ENCODE results near the gene BRPF3. TPM values are rescaled to one million over a fixed set of nuclear protein-coding genes. Genes with fewer than 3 reads are reported as not detected.

BRPF3 gene
- total and polyA plus RNA-seq, 2 donors = 15.3 to 17.5 TPM

DNA sequence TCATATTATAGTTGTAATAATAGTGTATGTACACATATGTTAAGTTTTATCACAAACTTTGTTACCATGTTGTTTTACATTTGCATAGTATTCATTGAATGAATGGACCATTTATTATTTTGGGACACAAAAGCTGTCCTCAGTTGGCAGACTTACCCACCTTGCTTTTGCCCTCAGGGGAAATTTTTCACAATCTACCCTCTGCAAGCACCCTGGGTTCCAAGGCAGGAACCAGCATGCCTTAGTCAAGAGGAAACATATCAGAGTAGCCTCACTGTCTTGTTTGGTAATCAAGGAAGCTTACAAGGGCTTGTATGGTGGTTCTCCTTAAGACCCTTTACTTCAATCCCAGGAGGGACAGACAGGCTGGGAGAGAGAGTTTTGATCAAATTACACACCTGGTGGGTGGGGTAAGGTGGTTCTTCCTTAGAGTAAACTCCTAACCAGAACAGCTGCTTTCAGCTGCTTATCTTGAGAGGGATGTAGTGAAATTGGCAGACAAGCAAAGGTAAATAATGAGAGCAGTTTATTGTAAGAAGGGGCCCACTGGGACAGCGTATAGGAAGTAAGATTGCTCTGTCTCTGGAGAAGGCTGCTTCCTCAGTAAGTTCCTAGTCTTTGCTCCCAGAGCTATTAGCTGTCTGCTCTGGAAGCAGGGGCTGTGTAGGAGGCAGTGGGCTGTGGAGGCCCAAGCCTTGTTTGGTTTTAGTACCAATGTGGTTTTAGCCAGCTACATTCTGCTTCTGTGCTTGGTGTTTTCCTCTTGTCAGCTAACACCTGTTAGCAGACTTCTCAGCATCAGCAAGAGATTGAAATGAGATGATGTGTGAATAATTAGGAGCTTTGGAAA lies 31.1 kb downstream of the BRPF3 start:
- WGBS = 54% methylated on average over 1 of the region's 1 CpG
- no peak for DNase-seq (ENCODE audit: extremely low spot score)
- Histone ChIP-seq H3K4me1 (ENCODE audit: insufficient read depth) (peaks cover 2% of the 10 kb centered on the region), H3K36me3 (ENCODE audit: insufficient read depth) (no peaks in the 10 kb centered on the region), H3K4me3 (ENCODE audit: low read depth, low read length) (no peak overlapping the region), H3K27ac (ENCODE audit: low read depth) (no peak overlapping the region)

GRCh38 chr6:36229223-36229622 lies 32.7 kb downstream of the BRPF3 start:
- Histone ChIP-seq H3K4me1 (ENCODE audit: insufficient read depth) (peaks cover 2% of the 10 kb centered on the region), H3K36me3 (ENCODE audit: insufficient read depth) (no peaks in the 10 kb centered on the region), H3K4me3 (ENCODE audit: low read depth, low read length) (no peak overlapping the region), H3K27ac (ENCODE audit: low read depth) (no peak overlapping the region)
- DNase-seq (ENCODE audit: extremely low spot score) = no peak
- WGBS = 96% methylated on average over 5 of the region's 5 CpGs

GRCh38 chr6:36230371-36230770 lies 33.8 kb downstream of the BRPF3 start:
- no peak for DNase-seq (ENCODE audit: extremely low spot score)
- no peak overlapping the region for H3K4me3 ChIP-seq (ENCODE audit: low read depth, low read length)
- H3K4me1 ChIP-seq (ENCODE audit: insufficient read depth) = peaks cover 2% of the 10 kb centered on the region
- no peaks in the 10 kb centered on the region for H3K36me3 ChIP-seq (ENCODE audit: insufficient read depth)
- H3K27ac ChIP-seq (ENCODE audit: low read depth) = no peak overlapping the region
- 93% methylated on average over 11 of the region's 11 CpGs for WGBS

DNA sequence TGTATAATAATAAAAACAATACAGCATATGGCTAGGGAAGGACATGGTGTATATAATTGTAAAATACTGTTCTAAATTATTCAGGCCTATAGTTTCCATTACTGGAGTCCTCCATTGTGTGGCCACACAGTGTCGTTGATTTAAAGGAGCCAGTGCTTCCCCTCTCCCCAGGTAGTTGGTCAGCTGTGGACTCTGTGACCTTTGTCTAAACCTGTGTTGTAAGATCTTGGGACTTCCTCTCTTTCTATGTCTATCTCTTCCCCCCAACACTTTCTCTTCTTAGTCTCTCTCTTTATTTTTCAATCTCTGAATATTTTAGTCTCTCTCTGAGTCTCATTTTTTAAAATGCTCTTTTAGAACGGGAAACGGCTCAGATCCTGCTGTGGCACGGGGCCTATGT lies 35.6 kb downstream of the BRPF3 start:
- WGBS = 75% methylated on average over 4 of the region's 4 CpGs
- Histone ChIP-seq H3K36me3 (ENCODE audit: insufficient read depth) (no peaks in the 10 kb centered on the region), H3K4me3 (ENCODE audit: low read depth, low read length) (no peak overlapping the region), H3K27ac (ENCODE audit: low read depth) (no peak overlapping the region), H3K4me1 (ENCODE audit: insufficient read depth) (peaks cover 2% of the 10 kb centered on the region)
- DNase-seq (ENCODE audit: extremely low spot score) = no peak

- H3K4me1 ChIP-seq (ENCODE audit: insufficient read depth) = no peaks in the 10 kb centered on the region
- 47% methylated on average over 3 of the region's 3 CpGs for WGBS
- H3K27ac ChIP-seq (ENCODE audit: low read depth) = no peak overlapping the region
- DNase-seq (ENCODE audit: extremely low spot score) = no peak
- no peak overlapping the region for H3K4me3 ChIP-seq (ENCODE audit: low read depth, low read length)
- no peaks in the 10 kb centered on the region for H3K36me3 ChIP-seq (ENCODE audit: insufficient read depth)
Measured at GRCh38 chr6:36235309-36235708, 38.8 kb downstream of the BRPF3 start.

DNA sequence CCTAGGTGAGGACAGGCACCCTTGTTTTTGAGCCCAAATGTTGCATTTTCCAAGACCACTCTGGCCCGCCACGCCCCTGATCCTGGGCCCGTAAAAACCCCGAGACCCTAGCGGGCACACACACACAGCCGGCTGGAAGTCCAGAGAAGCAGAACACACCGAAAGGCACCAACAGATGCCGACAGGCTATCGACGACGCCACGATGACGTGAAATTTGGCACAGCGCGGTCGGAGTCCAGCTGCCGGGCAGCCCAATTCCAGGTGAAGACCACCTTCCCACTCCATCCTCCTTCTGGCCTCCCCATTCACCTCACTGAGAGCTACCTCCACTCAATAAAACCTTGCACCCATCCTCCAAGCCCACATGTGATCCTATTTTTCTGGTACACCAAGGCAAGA lies 39.3 kb downstream of the BRPF3 start:
- Histone ChIP-seq H3K4me1 (ENCODE audit: insufficient read depth) (no peaks in the 10 kb centered on the region), H3K4me3 (ENCODE audit: low read depth, low read length) (no peak overlapping the region), H3K36me3 (ENCODE audit: insufficient read depth) (no peaks in the 10 kb centered on the region), H3K27ac (ENCODE audit: low read depth) (no peak overlapping the region)
- 93% methylated on average over 17 of the region's 17 CpGs for WGBS
- no peak for DNase-seq (ENCODE audit: extremely low spot score)

GRCh38 chr6:36239774-36240173 lies 43.2 kb downstream of the BRPF3 start:
- Histone ChIP-seq H3K4me1 (ENCODE audit: insufficient read depth) (no peaks in the 10 kb centered on the region), H3K4me3 (ENCODE audit: low read depth, low read length) (no peak overlapping the region), H3K36me3 (ENCODE audit: insufficient read depth) (no peaks in the 10 kb centered on the region), H3K27ac (ENCODE audit: low read depth) (no peak overlapping the region)
- no peak for DNase-seq (ENCODE audit: extremely low spot score)
- 73% methylated on average over 5 of the region's 5 CpGs for WGBS

- no peaks in the 10 kb centered on the region for H3K4me1 ChIP-seq (ENCODE audit: insufficient read depth)
- 49% methylated on average over 10 of the region's 10 CpGs for WGBS
- no peak overlapping the region for H3K4me3 ChIP-seq (ENCODE audit: low read depth, low read length)
- peak; percentile 6 for DNase-seq (ENCODE audit: extremely low spot score)
- H3K27ac ChIP-seq (ENCODE audit: low read depth) = no peak overlapping the region
- H3K36me3 ChIP-seq (ENCODE audit: insufficient read depth) = no peaks in the 10 kb centered on the region
Measured at GRCh38 chr6:36241728-36242127, 45.2 kb downstream of the BRPF3 start.

DNA sequence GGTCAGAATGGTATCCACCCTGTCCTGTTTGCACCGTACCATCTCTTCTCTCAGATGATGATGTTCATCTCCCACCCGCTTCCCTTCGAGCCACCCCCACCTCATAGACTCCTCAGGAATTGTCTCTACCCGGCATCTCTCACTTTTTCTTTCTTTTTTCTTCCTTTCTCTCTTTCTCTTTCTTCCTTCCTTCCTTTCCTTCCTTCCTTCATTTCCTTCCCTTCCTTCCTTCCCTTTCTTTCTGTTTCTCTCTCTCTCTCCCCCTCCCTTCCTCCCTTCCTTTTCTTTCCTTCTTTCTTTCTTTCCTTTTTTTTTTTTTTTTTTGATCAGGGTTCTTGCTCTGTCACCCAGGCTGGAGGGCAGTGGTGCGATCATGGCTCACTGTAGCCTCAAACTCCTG lies 45.6 kb downstream of the BRPF3 start:
- H3K4me3 ChIP-seq (ENCODE audit: low read depth, low read length) = no peak overlapping the region
- 83% methylated on average over 5 of the region's 5 CpGs for WGBS

GRCh38 chr6:36242626-36243025 lies 46.1 kb downstream of the BRPF3 start:
- DNase-seq (ENCODE audit: extremely low spot score) = no peak
- WGBS = 82% methylated on average over 4 of the region's 4 CpGs
- Histone ChIP-seq H3K27ac (ENCODE audit: low read depth) (no peak overlapping the region), H3K4me1 (ENCODE audit: insufficient read depth) (peaks cover 3% of the 10 kb centered on the region), H3K4me3 (ENCODE audit: low read depth, low read length) (no peak overlapping the region), H3K36me3 (ENCODE audit: insufficient read depth) (no peaks in the 10 kb centered on the region)

More for the DNA sequence above, 45.6 kb downstream of the BRPF3 start:
- peaks cover 1% of the 10 kb centered on the region for H3K4me1 ChIP-seq (ENCODE audit: insufficient read depth)
- no peak overlapping the region for H3K27ac ChIP-seq (ENCODE audit: low read depth)
- DNase-seq (ENCODE audit: extremely low spot score) = no peak
- no peaks in the 10 kb centered on the region for H3K36me3 ChIP-seq (ENCODE audit: insufficient read depth)

DNA sequence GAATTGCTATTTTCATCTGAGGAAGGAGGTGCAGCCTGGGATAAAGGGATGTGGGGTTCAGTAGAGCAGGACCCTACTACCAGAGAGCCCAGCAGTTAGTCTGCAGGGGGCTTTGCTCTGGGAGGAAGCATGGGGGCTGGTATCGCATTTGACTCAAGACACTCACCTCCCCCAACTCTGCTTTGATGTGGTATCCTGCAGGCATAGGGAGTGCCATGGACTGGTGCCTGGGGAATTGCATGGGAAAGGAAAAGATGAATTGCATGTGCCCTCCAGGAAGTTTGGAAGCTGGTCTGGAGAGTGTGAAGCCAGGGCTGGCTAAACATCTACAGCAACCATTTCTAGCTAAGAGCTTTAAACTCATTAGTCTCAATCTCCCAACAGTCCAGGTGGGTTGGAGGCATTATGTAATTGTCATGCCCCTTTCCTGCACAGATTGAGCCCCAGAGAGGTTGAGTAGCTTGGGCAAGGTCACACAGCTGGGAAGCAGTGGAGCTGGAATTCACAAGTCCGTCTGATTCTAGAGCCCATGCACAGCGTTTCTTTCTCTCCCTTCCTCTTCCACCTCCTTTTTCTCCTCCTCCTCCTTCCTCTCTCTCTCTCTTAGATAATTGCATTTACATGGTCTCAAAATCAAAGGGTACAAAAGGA lies 47.1 kb downstream of the BRPF3 start:
- peaks cover 5% of the 10 kb centered on the region for H3K4me1 ChIP-seq (ENCODE audit: insufficient read depth)
- no peak overlapping the region for H3K27ac ChIP-seq (ENCODE audit: low read depth)
- no peak overlapping the region for H3K4me3 ChIP-seq (ENCODE audit: low read depth, low read length)
- 78% methylated on average over 3 of the region's 3 CpGs for WGBS
- DNase-seq (ENCODE audit: extremely low spot score) = no peak
- no peaks in the 10 kb centered on the region for H3K36me3 ChIP-seq (ENCODE audit: insufficient read depth)

- H3K27ac ChIP-seq (ENCODE audit: low read depth) = no peak overlapping the region
- no peak for DNase-seq (ENCODE audit: extremely low spot score)
- H3K36me3 ChIP-seq (ENCODE audit: insufficient read depth) = no peaks in the 10 kb centered on the region
- no peak overlapping the region for H3K4me3 ChIP-seq (ENCODE audit: low read depth, low read length)
- WGBS = 86% methylated on average over 8 of the region's 8 CpGs
- peaks cover 5% of the 10 kb centered on the region for H3K4me1 ChIP-seq (ENCODE audit: insufficient read depth)
Measured at GRCh38 chr6:36244641-36245280, 48.2 kb downstream of the BRPF3 start.

GRCh38 chr6:36245572-36246061 lies 49.1 kb downstream of the BRPF3 start:
- Histone ChIP-seq H3K4me1 (ENCODE audit: insufficient read depth) (peaks cover 5% of the 10 kb centered on the region), H3K27ac (ENCODE audit: low read depth) (no peak overlapping the region), H3K36me3 (ENCODE audit: insufficient read depth) (no peaks in the 10 kb centered on the region), H3K4me3 (ENCODE audit: low read depth, low read length) (no peak overlapping the region)
- no peak for DNase-seq (ENCODE audit: extremely low spot score)
- WGBS = 80% methylated on average over 8 of the region's 8 CpGs

Measured in urinary bladder (tissue), 4 donors.